Spinal cord (tissue), 10 donors: ENCODE data around the gene TLE3. TPM values are rescaled to one million over a fixed set of nuclear protein-coding genes. Genes with fewer than 3 reads are reported as not detected.

Source experiments
- DNase-seq, 6 donors: peaks; one replicate each; pipeline versions ENCODE4 v3.0.0 to v3.0.0-alpha.2; 2013 to 2015; ENCODE audit warnings: low spot score in 6 of 6, low read depth in 4 of 6
- H3K27ac ChIP-seq: one replicate; pipeline ENCODE4 v1.5.1; 2013; ENCODE audit warnings: low read depth, low read length, control low read depth
- H3K27me3 ChIP-seq: one replicate; pipeline ENCODE4 v1.6.1; 2013; ENCODE audit warnings: low read length; ENCODE audit not compliant: control insufficient read depth, insufficient read depth
- H3K36me3 ChIP-seq: one replicate; pipeline ENCODE4 v1.6.1; 2013; ENCODE audit warnings: low read length; ENCODE audit not compliant: control insufficient read depth, insufficient read depth
- H3K4me1 ChIP-seq: one replicate; pipeline ENCODE4 v1.6.1; 2013; ENCODE audit warnings: low read length; ENCODE audit not compliant: control insufficient read depth, insufficient read depth
- H3K4me3 ChIP-seq: one replicate; pipeline ENCODE4 v1.5.1; 2013; ENCODE audit warnings: low read depth, low read length, control low read depth
- H3K9me3 ChIP-seq: one replicate; pipeline ENCODE4 v1.6.1; 2013; ENCODE audit warnings: low read length; ENCODE audit not compliant: control insufficient read depth, insufficient read depth
- WGBS: methylation state at CpG from one replicate; pipeline ENCODE4 v1.1.5; 2013; ENCODE audit warnings: missing lambda C conversion rate; ENCODE audit not compliant: insufficient coverage; 5-methylcytosine and 5-hydroxymethylcytosine counted together
- polyA plus RNA-seq, 2 donors: library from polyadenylated mRNA; unstranded; fragments of 120-200 nt; gene quantifications; one replicate each; pipeline ENCODE4 v1.2.1, GENCODE V29; 2013; ENCODE audit not compliant: insufficient read length in 2 of 2
- total RNA-seq, 2 donors: library from RNA; depleted of rRNA in 1 of 2; stranded (reverse); fragments of 120-200 nt in 1 of 2; fragments of >200 nt in 1 of 2; gene quantifications; one replicate each; pipeline versions ENCODE4 v1.2.3 to v1.2.4, GENCODE V29; 2013 to 2014
- donor health status: healthy.

The TLE3 gene
- total and polyA plus RNA-seq, 4 donors: 24.7 to 48.7 (median 38.2) TPM

- Histone ChIP-seq H3K4me1 (peaks cover 69% of the 10 kb centered on the region), H3K9me3 (no peaks in the 10 kb centered on the region), H3K27ac (no peak overlapping the region), H3K36me3 (peaks cover 68% of the 10 kb centered on the region), H3K27me3 (no peaks in the 10 kb centered on the region), H3K4me3 (no peak overlapping the region)
- WGBS: 33% methylated on average over 4 of the region's 6 CpGs
- DNase-seq: peak in 2 of 6 donors; percentile 63 to 72
Observed at GRCh38 chr15:70067681-70068080, 30.0 kb downstream of the TLE3 start.

- 86% methylated on average over 1 of the region's 2 CpGs for WGBS
- no peak for DNase-seq
- Histone ChIP-seq H3K4me1 (peaks cover 72% of the 10 kb centered on the region), H3K9me3 (no peaks in the 10 kb centered on the region), H3K4me3 (no peak overlapping the region), H3K27me3 (no peaks in the 10 kb centered on the region), H3K27ac (no peak overlapping the region), H3K36me3 (peaks cover 65% of the 10 kb centered on the region)
Observed at GRCh38 chr15:70067011-70067410, 30.7 kb downstream of the TLE3 start.

GRCh38 chr15:70066447-70066846 is 31.3 kb downstream of the TLE3 start:
- no peak overlapping the region for H3K27ac ChIP-seq
- peaks cover 73% of the 10 kb centered on the region for H3K4me1 ChIP-seq
- peaks cover 63% of the 10 kb centered on the region for H3K36me3 ChIP-seq
- no peak for DNase-seq
- no peaks in the 10 kb centered on the region for H3K9me3 ChIP-seq
- no peaks in the 10 kb centered on the region for H3K27me3 ChIP-seq
- no peak overlapping the region for H3K4me3 ChIP-seq
- WGBS: 80% methylated on average over 4 of the region's 5 CpGs

- no peak overlapping the region for H3K27ac ChIP-seq
- DNase-seq: no peak
- peaks cover 78% of the 10 kb centered on the region for H3K4me1 ChIP-seq
- peaks cover 63% of the 10 kb centered on the region for H3K36me3 ChIP-seq
- H3K9me3 ChIP-seq: no peaks in the 10 kb centered on the region
- 82% methylated on average over 10 of the region's 12 CpGs for WGBS
- no peaks in the 10 kb centered on the region for H3K27me3 ChIP-seq
- H3K4me3 ChIP-seq: no peak overlapping the region
Observed at GRCh38 chr15:70066004-70066403, 31.7 kb downstream of the TLE3 start.

- Histone ChIP-seq H3K4me1 (peaks cover 86% of the 10 kb centered on the region), H3K36me3 (peaks cover 65% of the 10 kb centered on the region)
- 63% methylated on average over 3 of the region's 6 CpGs for WGBS
Observed at GRCh38 chr15:70065006-70065722, 32.6 kb downstream of the TLE3 start.

GRCh38 chr15:70064441-70064840 is 33.3 kb downstream of the TLE3 start:
- Histone ChIP-seq H3K36me3 (peaks cover 65% of the 10 kb centered on the region), H3K4me3 (no peak overlapping the region), H3K9me3 (no peaks in the 10 kb centered on the region), H3K4me1 (peaks cover 87% of the 10 kb centered on the region), H3K27ac (peak overlapping the region; percentile 65), H3K27me3 (no peaks in the 10 kb centered on the region)
- no CpG with 5 or more reads among the region's 4 CpGs for WGBS
- no peak for DNase-seq

More at GRCh38 chr15:70065006-70065722, 32.6 kb downstream of the TLE3 start:
- no peak for DNase-seq
- H3K27ac ChIP-seq: no peak overlapping the region
- no peaks in the 10 kb centered on the region for H3K27me3 ChIP-seq
- no peaks in the 10 kb centered on the region for H3K9me3 ChIP-seq
- H3K4me3 ChIP-seq: no peak overlapping the region

GRCh38 chr15:70063980-70064379 is 33.7 kb downstream of the TLE3 start:
- 63% methylated on average over 7 of the region's 7 CpGs for WGBS
- Histone ChIP-seq H3K4me3 (no peak overlapping the region), H3K4me1 (peaks cover 83% of the 10 kb centered on the region), H3K9me3 (no peaks in the 10 kb centered on the region), H3K36me3 (peaks cover 65% of the 10 kb centered on the region), H3K27me3 (no peaks in the 10 kb centered on the region), H3K27ac (peak overlapping the region; percentile 65)
- no peak for DNase-seq

- Histone ChIP-seq H3K9me3 (no peaks in the 10 kb centered on the region), H3K27me3 (no peaks in the 10 kb centered on the region), H3K27ac (peak overlapping the region; percentile 65), H3K4me3 (no peak overlapping the region), H3K4me1 (peaks cover 83% of the 10 kb centered on the region), H3K36me3 (peaks cover 66% of the 10 kb centered on the region)
- WGBS: 43% methylated on average over 12 of the region's 17 CpGs
- peak in 2 of 6 donors; percentile 71 to 82 for DNase-seq
Observed at GRCh38 chr15:70063261-70063925, 34.3 kb downstream of the TLE3 start.

- H3K9me3 ChIP-seq: no peaks in the 10 kb centered on the region
- WGBS: 6% methylated on average over 29 of the region's 29 CpGs
- peaks cover 71% of the 10 kb centered on the region for H3K36me3 ChIP-seq
- no peaks in the 10 kb centered on the region for H3K27me3 ChIP-seq
- DNase-seq: peak; percentile 70 to 97 (median 81)
- H3K4me1 ChIP-seq: peaks cover 79% of the 10 kb centered on the region
- H3K4me3 ChIP-seq: peak overlapping the region; percentile 6
- H3K27ac ChIP-seq: peak overlapping the region; percentile 65
Observed at GRCh38 chr15:70062321-70062956, 35.3 kb downstream of the TLE3 start.
